HG02642 (cell line): ENCODE measurements around the gene MEX3D.
A peak's percentile ranks its signal among the peaks of the same experiment; 100 is the strongest.

Source experiments
- ATAC-seq: cut with Tn5 transposase; IDR thresholded peaks from one replicate; pipeline ENCODE4 v1.9.1; 2021; ENCODE audit warnings: mild to moderate bottlenecking; ENCODE audit not compliant: unreplicated experiment, poor library complexity

MEX3D gene

DNA sequence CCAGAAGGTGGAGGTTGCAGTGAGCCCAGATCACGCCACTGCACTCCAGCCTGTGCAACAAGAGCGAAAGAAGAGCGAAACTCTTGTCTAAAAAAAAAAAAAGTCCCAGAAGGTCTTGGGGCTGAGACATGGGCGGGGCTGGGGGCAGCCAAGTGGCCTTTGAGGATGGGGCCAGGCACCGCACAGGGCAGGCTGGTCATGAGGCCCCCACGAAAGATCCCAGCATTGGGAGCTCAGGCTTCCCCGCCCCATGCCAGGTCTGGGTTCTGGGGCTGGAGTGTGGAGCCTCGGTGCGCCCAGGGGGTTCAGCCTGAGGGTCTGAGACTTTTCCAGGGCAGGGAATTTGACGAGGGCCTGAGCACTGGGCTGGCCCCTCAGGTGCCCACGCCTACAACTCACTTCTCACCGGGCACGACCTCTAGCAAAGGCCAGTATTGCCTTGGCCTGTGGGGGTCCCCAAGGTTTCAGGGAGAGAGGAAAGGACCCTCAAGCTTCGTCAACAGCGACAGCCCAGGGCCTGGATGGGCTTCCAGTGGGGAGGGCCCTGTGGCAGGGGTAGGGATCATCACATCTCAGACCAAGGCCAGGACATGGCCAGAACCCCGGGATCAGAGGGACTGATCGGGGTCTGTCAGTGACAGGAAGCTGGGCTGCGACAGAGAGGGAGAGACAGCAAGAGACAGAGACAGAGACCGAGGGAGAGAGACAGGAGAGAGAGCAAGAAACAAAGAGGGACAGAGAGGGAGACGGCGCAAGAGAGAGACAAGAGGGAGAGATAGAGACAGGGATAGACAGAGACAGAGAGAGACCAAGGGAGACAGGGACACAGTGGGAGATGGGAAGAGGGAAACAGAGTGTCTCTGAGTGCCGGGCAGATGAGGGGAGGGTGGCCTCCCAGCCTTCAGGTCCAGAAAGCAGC is 7.5 kb upstream of the MEX3D start:
- ATAC-seq: no peak

DNA sequence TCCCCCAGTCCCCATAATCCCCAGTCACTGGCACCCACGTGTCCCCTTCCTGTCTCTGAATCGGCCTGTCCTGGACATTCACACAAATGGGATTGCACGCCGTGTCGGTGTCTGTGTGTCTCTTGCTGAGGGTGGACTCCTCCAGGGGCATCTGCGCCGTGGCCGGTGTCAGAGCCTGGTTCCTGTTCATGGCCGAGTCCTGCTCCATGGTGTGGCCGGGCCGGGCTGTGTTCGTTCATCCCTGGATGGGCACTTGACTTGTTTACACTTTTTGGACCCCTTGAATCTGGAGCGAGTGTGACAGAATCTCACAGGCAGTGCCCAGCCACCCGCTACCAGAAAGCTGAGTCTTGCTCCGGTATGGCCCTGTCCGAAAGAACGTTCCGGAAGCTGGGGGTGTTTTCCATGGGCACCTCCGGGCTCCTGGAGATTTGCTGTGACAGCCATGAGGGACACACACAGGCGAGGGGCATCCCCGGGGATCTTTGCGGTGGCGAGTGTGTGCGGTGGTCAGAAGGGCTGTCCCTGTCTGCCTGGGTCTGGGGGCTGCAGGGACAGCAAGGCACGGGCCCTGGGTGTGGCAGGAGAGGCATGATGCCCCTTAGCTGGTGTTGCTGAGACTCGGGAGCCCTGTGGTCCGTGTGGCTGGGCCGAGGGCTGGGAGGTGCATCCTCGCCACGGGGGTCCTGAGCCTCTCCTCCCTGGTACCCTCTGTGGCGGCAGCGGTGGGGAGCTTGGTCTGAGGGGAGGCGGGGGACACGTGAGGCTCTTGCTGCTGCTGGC is 6.4 kb upstream of the MEX3D start:
- no peak for ATAC-seq

GRCh38 chr19:1572795-1573194 is 4.7 kb upstream of the MEX3D start:
- no peak for ATAC-seq

- ATAC-seq: no peak
These were observed 3.2 kb upstream of the MEX3D start for GRCh38 chr19:1571358-1571757.

GRCh38 chr19:1570836-1571235 is 2.7 kb upstream of the MEX3D start:
- no peak for ATAC-seq

DNA sequence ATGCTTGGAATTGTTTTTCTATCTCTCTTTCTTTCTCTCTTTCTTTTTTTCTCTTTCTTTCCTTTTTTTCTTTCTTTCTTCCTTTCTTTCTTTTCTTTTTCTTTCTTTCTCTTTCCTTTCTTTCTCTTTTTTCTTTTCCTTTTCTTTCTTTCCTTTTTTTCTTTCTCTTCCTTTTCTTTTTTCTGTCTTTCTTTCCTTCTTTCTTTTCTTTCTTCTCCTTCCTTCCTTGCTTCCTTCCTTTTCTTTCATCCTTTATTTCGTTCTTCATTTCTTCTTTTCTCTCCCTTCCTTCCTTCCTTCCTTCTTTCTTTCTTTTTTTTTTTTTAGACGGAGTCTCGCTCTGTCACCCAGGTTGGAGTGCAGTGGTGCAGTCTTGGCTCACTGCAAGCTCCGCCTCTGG is 1.9 kb upstream of the MEX3D start:
- ATAC-seq: no peak

GRCh38 chr19:1567848-1568227 is 287 bp downstream of the MEX3D start:
- ATAC-seq: peak; percentile 3

- ATAC-seq: no peak
These were observed 843 bp downstream of the MEX3D start for GRCh38 chr19:1567116-1567847.

- no peak for ATAC-seq
These were observed 1.6 kb downstream of the MEX3D start for GRCh38 chr19:1566392-1567115.

DNA sequence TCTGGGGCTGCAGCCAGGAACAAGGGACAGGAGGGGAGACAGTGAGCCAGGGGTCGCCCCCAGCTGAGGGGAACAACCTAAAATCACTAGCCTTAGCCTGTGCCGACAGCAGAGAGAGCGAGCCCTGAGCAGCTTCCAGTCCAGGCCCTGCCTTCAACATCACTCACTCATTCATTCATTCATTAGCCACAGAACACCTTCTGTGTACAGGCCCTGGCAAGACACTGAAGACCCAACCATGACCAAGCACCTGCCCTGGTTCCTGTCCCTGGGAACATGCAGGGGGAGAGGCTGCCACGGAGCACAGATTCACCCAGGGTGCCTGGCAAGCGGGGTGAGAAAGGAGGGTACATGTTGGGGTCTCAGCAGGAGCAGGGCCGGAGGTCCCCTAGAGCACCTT is 4.9 kb downstream of the MEX3D start:
- no peak for ATAC-seq

DNA sequence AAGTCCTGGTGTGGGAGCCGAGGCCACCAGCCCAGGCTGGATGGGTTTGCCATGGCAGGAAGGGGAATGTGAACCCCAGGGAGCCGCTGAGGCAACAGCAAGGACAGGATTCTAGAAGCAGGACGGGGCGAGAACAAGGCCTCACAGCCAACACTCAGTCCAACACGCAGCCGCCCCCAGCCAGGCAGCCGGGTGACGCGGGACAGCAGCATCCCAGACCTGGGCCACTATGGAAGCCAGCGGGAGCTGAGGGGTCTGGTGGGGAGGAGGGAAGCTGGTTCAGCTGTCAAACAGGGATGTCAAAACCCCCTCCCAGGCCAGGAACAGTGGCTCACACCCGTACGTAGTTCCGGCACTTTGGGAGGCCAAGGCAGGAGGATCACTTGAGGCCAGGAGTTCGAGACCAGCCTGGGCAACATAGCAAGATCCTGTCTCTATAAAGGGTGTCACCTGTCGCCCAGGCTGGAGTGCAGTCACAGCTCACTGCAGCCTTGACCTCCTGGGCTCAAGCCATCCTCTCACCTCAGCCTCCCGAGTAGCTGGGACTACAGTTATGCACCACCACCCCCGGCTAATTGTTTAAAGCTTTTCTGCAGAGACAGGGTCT is 6.8 kb downstream of the MEX3D start:
- no peak for ATAC-seq

DNA sequence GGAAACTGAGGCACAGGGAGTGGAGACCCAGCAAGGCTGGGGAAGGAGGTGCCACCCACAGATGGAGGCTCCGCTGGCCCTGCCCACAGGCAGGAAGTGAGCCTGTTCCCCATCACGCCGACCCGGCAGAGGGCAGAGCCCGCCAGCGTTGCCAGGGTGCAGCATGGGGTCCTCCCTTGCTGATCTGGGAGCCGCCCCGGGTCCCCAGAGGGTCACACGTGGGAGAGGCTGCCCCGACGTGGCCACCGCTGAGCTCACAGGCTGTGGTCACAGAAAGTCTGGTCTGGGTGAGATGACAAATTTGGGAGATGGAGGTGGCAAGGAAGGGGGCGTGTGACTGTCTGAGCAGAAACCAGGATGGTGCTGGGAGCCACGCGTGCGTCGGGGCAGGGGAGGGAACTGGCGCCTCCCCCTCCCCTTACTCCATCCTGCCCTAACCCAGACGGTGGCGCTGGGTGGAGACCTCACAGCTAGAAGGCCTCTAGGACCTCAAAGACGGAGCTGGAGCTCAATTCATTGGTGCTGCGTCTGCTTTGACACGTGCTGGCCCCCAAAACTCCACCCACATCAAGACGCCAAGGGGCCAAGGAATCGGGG is 7.7 kb downstream of the MEX3D start:
- no peak for ATAC-seq

DNA sequence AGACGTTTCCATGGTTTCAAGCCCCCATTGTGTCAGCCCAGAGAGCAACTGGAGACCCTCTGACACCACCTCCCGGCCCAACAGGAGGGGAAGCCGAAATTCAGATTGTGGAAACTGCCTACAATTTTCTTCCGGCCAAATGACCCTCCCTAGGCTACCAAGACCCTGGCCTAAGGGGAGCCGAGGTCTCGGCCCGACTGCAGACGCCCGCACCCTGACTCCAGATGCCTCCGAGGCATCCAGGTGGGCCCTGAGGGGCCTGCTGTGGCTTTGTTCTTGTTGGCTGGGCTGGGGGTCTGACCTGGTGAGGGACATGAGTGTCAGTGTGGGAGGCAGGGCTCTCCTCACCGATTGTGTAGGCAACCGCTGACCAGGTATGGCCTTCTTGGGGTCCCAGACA is 9.6 kb downstream of the MEX3D start:
- ATAC-seq: no peak

DNA sequence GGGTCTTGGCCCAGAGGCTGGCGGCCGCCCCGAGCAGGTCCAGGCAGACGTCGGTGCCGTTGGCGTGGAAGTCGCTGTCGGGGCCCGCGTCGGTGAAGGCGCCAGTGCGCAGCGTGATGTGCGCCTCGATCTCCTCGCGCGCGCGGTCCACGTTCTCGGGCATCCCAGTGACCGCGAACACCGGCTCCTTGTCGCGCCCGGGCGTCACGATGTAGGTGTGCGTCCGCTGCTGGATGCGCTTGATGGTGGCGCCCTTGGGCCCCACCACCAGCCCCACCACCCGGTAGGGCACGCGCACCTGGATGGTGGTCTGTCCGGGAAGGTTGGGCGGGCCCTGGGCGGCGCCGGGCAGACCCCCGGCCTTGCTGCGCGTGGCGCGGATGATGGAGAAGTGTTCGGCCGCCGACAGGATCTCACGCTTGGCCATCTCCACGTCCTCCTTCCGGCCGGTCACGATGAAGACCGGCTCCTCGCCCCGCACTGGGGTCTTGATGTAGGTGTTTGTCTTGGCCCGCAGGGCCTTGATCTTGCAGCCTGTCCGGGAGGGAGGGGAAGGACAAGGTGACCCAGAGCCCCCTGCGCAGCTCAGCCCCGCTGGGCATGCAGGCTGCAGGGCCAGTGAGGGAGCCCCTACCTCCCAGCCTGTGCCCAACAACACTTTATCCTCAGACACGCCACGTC is 11.6 kb downstream of the MEX3D start:
- ATAC-seq: no peak

GRCh38 chr19:1555487-1556389 is 12.4 kb downstream of the MEX3D start:
- ATAC-seq: no peak

DNA sequence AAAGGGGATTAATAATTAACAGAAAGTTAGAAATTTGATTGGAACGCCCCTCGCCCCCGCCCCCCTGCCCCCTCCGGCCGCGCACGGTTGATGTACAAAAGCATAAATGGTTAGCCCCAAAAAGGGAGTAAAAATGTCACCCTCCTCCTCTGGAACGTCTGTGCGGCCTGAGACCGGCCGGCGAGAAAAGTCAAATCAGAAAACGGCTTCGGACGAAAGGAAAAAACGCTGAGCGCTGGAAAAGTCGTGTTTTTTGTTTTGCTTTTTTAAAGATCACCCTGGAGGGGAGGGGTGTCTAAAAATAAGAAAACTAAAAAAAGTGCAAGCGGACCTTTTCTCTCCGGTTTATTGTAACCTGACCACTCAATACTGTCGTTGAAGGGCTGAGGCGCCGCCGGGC is 13.2 kb downstream of the MEX3D start:
- ATAC-seq: no peak

DNA sequence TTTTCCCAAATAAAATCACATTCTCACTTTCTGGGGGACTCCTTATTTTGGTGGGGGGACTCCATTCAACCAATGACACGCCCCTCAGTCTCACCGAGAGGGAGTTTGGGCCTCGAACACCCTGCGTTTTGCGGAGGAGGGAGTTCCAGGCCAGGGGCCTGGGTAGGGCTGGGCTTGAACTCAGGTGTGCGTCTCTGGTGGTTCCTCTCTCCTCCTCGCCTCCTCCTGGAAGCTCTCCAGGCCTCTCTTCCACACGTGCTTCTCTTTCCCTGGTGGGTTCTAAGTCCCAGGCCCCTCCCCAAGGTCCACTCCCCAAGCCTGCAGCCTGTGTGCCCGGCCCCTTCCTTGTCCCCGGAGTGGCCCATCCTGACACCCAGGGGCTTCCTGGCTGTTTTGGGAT is 14.7 kb downstream of the MEX3D start:
- ATAC-seq: no peak
